ENCODE data around the gene WBP2.

DNA sequence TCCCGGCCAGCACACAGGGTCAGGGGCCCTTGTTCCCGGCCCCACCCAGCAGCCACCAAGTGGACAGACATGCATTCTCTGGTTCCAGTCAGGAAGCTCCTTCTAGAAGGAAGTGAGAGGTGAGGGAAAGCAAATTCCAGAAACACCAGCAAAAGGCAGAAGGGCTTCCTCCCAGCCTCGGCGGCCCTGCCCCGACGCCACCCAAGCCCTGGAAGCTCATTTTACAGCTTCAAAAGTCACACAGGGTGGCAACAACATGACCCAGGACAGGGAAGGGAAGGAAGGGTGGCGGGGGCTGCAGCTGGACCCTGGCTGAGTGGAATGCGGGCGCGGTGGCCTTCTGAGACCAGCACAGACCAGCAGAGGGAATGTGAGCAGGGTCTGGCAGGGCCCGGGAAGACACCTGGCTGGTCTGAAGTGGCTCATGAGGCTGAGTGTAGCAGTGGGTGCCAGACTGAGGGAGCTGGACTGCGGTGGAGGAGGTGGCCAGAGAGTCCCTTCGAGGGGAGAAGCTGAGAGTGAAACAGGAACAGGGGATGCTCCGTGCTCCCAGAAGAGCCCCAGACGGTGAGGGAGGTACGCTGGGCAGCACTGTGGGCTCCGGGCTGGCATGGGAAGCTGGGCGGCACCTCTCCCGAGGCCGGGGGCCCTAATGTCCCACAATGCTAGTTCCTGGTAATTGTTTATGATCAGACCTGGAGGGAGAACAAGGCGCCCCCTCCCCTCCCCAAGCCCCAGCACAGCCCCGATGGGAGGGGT lies 9.0 kb downstream of the WBP2 start:
- TF ChIP-seq, protein P1, sequence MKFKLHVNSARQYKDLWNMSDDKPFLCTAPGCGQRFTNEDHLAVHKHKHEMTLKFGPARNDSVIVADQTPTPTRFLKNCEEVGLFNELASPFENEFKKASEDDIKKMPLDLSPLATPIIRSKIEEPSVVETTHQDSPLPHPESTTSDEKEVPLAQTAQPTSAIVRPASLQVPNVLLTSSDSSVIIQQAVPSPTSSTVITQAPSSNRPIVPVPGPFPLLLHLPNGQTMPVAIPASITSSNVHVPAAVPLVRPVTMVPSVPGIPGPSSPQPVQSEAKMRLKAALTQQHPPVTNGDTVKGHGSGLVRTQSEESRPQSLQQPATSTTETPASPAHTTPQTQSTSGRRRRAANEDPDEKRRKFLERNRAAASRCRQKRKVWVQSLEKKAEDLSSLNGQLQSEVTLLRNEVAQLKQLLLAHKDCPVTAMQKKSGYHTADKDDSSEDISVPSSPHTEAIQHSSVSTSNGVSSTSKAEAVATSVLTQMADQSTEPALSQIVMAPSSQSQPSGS (tag by site-specific recombination; IDR thresholded peaks at IDR 0.05; ENCODE audit: low read depth): no peak
- TF ChIP-seq HOXC10 (CRISPR knock-in tag; IDR thresholded peaks at IDR 0.05) (no peak), ZNF792 (tag by site-specific recombination; IDR thresholded peaks at IDR 0.05) (no peak), ZNF23 (tag by site-specific recombination; IDR thresholded peaks at IDR 0.05; ENCODE audit: borderline replicate concordance) (no peak), ZNF629 (tag by site-specific recombination; IDR thresholded peaks at IDR 0.05) (no peak), GLI4 (tag by site-specific recombination; IDR thresholded peaks at IDR 0.05) (no peak), TRIM28 (IDR thresholded peaks at IDR 0.05; ENCODE audit: borderline replicate concordance, low read length) (no peak)
- TF ChIP-seq, protein P2, sequence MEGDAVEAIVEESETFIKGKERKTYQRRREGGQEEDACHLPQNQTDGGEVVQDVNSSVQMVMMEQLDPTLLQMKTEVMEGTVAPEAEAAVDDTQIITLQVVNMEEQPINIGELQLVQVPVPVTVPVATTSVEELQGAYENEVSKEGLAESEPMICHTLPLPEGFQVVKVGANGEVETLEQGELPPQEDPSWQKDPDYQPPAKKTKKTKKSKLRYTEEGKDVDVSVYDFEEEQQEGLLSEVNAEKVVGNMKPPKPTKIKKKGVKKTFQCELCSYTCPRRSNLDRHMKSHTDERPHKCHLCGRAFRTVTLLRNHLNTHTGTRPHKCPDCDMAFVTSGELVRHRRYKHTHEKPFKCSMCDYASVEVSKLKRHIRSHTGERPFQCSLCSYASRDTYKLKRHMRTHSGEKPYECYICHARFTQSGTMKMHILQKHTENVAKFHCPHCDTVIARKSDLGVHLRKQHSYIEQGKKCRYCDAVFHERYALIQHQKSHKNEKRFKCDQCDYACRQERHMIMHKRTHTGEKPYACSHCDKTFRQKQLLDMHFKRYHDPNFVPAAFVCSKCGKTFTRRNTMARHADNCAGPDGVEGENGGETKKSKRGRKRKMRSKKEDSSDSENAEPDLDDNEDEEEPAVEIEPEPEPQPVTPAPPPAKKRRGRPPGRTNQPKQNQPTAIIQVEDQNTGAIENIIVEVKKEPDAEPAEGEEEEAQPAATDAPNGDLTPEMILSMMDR (tag by site-specific recombination; IDR thresholded peaks at IDR 0.05): no peak
- TF ChIP-seq, protein P3, sequence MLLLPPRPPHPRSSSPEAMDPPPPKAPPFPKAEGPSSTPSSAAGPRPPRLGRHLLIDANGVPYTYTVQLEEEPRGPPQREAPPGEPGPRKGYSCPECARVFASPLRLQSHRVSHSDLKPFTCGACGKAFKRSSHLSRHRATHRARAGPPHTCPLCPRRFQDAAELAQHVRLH (tag by site-specific recombination; IDR thresholded peaks at IDR 0.05): no peak

All from HEK293 (cell line).